ENCODE results near the gene PLEKHH1.

DNA sequence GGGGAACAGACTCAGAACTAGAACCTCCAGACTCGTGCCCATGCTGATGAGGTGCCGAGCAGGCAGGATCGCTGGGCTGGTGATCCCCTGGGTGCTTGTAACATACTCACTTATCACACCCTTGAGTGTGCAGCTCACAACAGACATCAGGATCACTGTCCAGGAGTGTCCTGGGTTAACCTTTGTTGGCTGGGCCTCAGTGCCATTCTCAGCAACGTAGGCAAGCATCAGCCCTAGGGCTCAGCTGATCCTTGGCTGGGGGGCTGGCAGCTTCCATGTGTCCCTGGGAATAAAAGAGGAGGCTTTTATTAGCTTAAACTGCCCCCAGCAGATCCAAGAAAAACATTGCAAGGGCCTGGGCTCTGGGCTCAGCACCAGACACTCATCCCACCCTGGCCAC is 46.2 kb upstream of the PLEKHH1 start:
- TF ChIP-seq EZH2phosphoT487 (IDR thresholded peaks at IDR 0.05), result no peak
- TF ChIP-seq, protein P1, sequence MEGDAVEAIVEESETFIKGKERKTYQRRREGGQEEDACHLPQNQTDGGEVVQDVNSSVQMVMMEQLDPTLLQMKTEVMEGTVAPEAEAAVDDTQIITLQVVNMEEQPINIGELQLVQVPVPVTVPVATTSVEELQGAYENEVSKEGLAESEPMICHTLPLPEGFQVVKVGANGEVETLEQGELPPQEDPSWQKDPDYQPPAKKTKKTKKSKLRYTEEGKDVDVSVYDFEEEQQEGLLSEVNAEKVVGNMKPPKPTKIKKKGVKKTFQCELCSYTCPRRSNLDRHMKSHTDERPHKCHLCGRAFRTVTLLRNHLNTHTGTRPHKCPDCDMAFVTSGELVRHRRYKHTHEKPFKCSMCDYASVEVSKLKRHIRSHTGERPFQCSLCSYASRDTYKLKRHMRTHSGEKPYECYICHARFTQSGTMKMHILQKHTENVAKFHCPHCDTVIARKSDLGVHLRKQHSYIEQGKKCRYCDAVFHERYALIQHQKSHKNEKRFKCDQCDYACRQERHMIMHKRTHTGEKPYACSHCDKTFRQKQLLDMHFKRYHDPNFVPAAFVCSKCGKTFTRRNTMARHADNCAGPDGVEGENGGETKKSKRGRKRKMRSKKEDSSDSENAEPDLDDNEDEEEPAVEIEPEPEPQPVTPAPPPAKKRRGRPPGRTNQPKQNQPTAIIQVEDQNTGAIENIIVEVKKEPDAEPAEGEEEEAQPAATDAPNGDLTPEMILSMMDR (IDR thresholded peaks at IDR 0.05), result no peak
